Pancreas (tissue), 10 donors: ENCODE data around the gene RAB3GAP2. TPM values are rescaled to one million over a fixed set of nuclear protein-coding genes. Genes with fewer than 3 reads are reported as not detected.
"Not testable (repeated sequence)": the region's sequence is repeated elsewhere in the genome, so short reads cannot be mapped to it uniquely, and the experiment has no call there.

Experiments used
- ATAC-seq, 4 donors: fragments of 200-7000 bp; cut with Tn5 transposase; one replicate each; pipeline versions ENCODE4 v1.8.0 to v1.9.1; 2020; ENCODE audit warnings: mild to moderate bottlenecking in 4 of 4, moderate library complexity in 4 of 4
- DNase-seq, 6 donors: peaks; one replicate each; pipeline ENCODE4 v3.0.0-alpha.2; 2020
- FAIRE-seq: peaks from 2 replicates; lab custom pipeline; 2012; peaks lifted over from hg19 to GRCh38; lab: Jason Lieb, UNC
- H3K27ac ChIP-seq, 4 donors: fragments of 200-600 bp; sonication (generic); 1 replicate in 3 of 4; 2 replicates in 1 of 4; pipeline versions ENCODE4 v1.5.0 to v1.8.0; 2020
- H3K27me3 ChIP-seq, 4 donors: fragments of 200-600 bp; one replicate each; pipeline ENCODE4 v1.8.0; 2021
- H3K36me3 ChIP-seq, 3 donors: fragments of 200-600 bp; sonication (generic) in 1 of 3; one replicate each; pipeline versions ENCODE4 v1.5.0 to v1.8.0; 2020 to 2021
- H3K4me1 ChIP-seq, 3 donors: fragments of 200-600 bp; one replicate each; pipeline ENCODE4 v1.8.0; 2021
- H3K4me3 ChIP-seq, 4 donors: fragments of 200-600 bp; sonication (generic) in 2 of 4; one replicate each; pipeline versions ENCODE4 v1.5.0 to v1.8.0; 2020 to 2021
- H3K9me3 ChIP-seq, 4 donors: fragments of 200-600 bp; one replicate each; pipeline ENCODE4 v1.8.0; 2021
- WGBS, 2 donors: extraction: QIAGEN DNeasy Blood & Tissue Kit; methylation state at CpG; one replicate each; pipeline ENCODE4 v1.1.7; 2013; 5-methylcytosine and 5-hydroxymethylcytosine counted together
- intact Hi-C, 3 donors: fragments of 100-400 bp; cut with DNase I; formaldehyde crosslinking; loops; one replicate each; pipeline versions ENCODE4 v1.11.1 to v1.14.2; 2022
- polyA plus RNA-seq, 2 donors: library from polyadenylated mRNA; stranded (reverse); fragments of 200-250 nt; gene quantifications; one replicate each; pipeline ENCODE4 v1.2.3, GENCODE V29; 2013
- total RNA-seq, 6 donors: library from RNA; stranded (reverse); fragmentation: NEBNext Ultra II Directional in 4 of 6; extraction: Animal tissue kit (Norgen Biotek cat#: 25700) in 4 of 6; gene quantifications; one replicate each; pipeline versions ENCODE4 v1.2.1 to v1.2.4, GENCODE V29; 2021 to 2023
- TF ChIP-seq, protein P1 (sequence below), 4 donors: fragments of 200-600 bp; sonication (generic) in 3 of 4; IDR thresholded peaks; one replicate each; pipeline versions ENCODE4 v1.5.0 to v1.8.0; 2021; ENCODE audit warnings: antibody characterized with exemption in 4 of 4
- donor health status: healthy with polysubstance abuse.
- donor health status: DM: no; HTN: no; CAD: no; lungs with moderate emphysema.
- donor health status: DM: no; HTN: no; CAD: no.
- donor health status: control.
- donor health status: control.
- donor health status: Bipolar disorder and iron deficiency.
- donor health status: DM: yes; HTN: yes; CAD: no.
- donor health status: DM: no; HTN: no; CAD: no.
- donor health status: DM: no; HTN: no; CAD: no.
- donor health status: DM: yes; HTN: yes; CAD: no.

Gene RAB3GAP2
- total and polyA plus RNA-seq, 8 donors, result 4.8 to 26.2 (median 15.1) TPM

GRCh38 chr1:220241072-220241663 is 31.1 kb downstream of the RAB3GAP2 start:
- FAIRE-seq (no peak), DNase-seq (no peak), ATAC-seq (no peak)
- Histone ChIP-seq H3K4me1 (peaks cover 0 to 18% (median 16%) of the 10 kb centered on the region in 3 donors), H3K4me3 (no peak overlapping the region), H3K9me3 (no peaks in the 10 kb centered on the region), H3K36me3 (no peaks in the 10 kb centered on the region), H3K27ac (no peak overlapping the region), H3K27me3 (no peaks in the 10 kb centered on the region)
- 88 to 90% methylated on average over 2 of the region's 2 CpGs for WGBS, 2 donors
- TF ChIP-seq, protein P1, sequence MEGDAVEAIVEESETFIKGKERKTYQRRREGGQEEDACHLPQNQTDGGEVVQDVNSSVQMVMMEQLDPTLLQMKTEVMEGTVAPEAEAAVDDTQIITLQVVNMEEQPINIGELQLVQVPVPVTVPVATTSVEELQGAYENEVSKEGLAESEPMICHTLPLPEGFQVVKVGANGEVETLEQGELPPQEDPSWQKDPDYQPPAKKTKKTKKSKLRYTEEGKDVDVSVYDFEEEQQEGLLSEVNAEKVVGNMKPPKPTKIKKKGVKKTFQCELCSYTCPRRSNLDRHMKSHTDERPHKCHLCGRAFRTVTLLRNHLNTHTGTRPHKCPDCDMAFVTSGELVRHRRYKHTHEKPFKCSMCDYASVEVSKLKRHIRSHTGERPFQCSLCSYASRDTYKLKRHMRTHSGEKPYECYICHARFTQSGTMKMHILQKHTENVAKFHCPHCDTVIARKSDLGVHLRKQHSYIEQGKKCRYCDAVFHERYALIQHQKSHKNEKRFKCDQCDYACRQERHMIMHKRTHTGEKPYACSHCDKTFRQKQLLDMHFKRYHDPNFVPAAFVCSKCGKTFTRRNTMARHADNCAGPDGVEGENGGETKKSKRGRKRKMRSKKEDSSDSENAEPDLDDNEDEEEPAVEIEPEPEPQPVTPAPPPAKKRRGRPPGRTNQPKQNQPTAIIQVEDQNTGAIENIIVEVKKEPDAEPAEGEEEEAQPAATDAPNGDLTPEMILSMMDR (IDR thresholded peaks at IDR 0.05), result no peak
- intact Hi-C loops, result no loop called here

GRCh38 chr1:220239966-220240365 is 32.3 kb downstream of the RAB3GAP2 start:
- intact Hi-C loops, result no loop called here
- FAIRE-seq, result no peak
- ATAC-seq, result no peak
- no peak overlapping the region for H3K27ac ChIP-seq
- TF ChIP-seq, protein P1 (IDR thresholded peaks at IDR 0.05), result no peak
- no peak for DNase-seq
- 83 to 90% methylated on average over 3 of the region's 3 CpGs for WGBS, 2 donors
- H3K9me3 ChIP-seq, result no peaks in the 10 kb centered on the region
- H3K36me3 ChIP-seq, result no peaks in the 10 kb centered on the region
- peaks cover 11 to 22% (median 16%) of the 10 kb centered on the region in 3 donors for H3K4me1 ChIP-seq
- no peaks in the 10 kb centered on the region for H3K27me3 ChIP-seq
- no peak overlapping the region for H3K4me3 ChIP-seq

DNA sequence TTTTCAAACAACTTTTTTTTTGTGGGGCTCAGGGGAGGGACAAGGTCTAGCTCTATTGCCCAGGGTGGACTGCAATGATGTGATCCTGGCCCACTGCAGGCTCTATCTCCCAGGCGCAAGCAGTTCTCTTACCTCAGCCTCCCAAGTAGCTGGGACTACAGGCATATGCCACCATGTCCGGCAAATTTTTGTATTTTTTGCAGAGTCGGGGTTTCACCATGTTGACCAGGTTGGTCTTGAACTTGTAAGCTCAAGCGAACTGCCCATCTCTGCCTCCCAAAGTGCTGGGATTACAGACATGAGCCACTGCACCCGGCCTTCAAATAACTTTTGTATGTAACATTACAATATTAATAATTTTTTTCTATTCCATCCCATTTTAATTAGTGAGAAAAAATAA is 33.0 kb downstream of the RAB3GAP2 start:
- TF ChIP-seq, protein P1 (IDR thresholded peaks at IDR 0.05), result no peak
- ATAC-seq (no peak), DNase-seq (no peak), FAIRE-seq (no peak)
- H3K36me3 ChIP-seq, result no peaks in the 10 kb centered on the region
- intact Hi-C loops, result no loop called here
- no peaks in the 10 kb centered on the region for H3K27me3 ChIP-seq
- H3K4me1 ChIP-seq, result peaks cover 13 to 22% (median 16%) of the 10 kb centered on the region in 3 donors
- no peaks in the 10 kb centered on the region for H3K9me3 ChIP-seq
- no peak overlapping the region for H3K4me3 ChIP-seq
- WGBS, 2 donors, result 97 to 98% methylated on average over 5 of the region's 5 CpGs
- no peak overlapping the region for H3K27ac ChIP-seq

DNA sequence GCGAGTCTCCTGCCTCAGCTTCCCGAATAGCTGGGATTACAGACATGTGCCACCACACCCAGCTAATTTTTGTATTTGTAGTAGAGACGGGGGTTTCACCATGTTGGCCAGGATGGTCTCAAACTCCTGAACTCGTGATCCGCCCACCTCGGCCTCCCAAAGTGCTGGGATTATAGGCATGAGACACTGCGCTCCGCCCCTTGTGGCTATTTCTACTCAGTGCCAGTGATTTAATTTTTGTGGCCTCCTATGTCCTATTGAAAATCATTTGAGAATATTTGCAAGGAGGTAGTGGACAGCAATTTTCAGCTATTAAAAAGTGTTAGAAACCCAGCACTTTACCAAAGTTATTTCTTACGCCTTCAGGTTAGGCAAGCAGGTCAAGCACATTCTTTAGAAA is 36.0 kb downstream of the RAB3GAP2 start:
- intact Hi-C loops, H3K27me3 ChIP-seq, H3K27ac ChIP-seq, H3K9me3 ChIP-seq, H3K36me3 ChIP-seq, FAIRE-seq, ATAC-seq, DNase-seq, H3K4me3 ChIP-seq: not testable (repeated sequence)
- peaks cover 9 to 14% (median 13%) of the 10 kb centered on the region in 3 donors for H3K4me1 ChIP-seq
- 97 to 98% methylated on average over 9 of the region's 9 CpGs for WGBS, 2 donors

DNA sequence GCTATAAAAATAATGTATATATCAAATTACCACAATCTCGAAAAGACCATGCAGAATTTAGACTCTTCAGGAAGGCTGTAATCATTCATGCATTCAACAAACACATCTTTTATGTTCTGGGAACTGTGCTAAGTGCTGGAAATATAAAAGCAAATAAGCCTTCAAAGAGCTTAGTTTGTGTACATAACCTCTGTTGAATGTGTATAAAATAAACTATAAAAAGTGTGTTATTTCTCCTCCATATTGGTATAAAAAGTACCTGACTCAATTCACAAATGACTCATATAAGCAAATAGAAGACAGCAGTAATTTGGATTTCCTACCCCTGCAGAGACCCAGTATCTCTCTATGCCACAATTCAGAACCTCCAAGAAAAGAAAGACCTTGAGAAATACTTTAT is 36.8 kb downstream of the RAB3GAP2 start:
- ATAC-seq (peak in 3 of 4 donors; percentile 45 to 86 (median 48)), FAIRE-seq (no peak), DNase-seq (no peak)
- Histone ChIP-seq H3K9me3 (no peaks in the 10 kb centered on the region), H3K4me3 (no peak overlapping the region), H3K27me3 (no peaks in the 10 kb centered on the region), H3K4me1 (peaks cover 5 to 13% (median 8%) of the 10 kb centered on the region in 3 donors), H3K27ac (no peak overlapping the region), H3K36me3 (no peaks in the 10 kb centered on the region)
- intact Hi-C loops, result no loop called here
- 65 to 72% methylated on average over 1 of the region's 1 CpG for WGBS, 2 donors
- TF ChIP-seq, protein P1 (IDR thresholded peaks at IDR 0.05), result no peak
